CD4-positive, alpha-beta T cell (primary cell): ENCODE data around the gene APOLD1. TPM values are rescaled to one million over a fixed set of nuclear protein-coding genes. Genes with fewer than 3 reads are reported as not detected.

ENCODE experiments used
- ATAC-seq: fragments of 200-7000 bp; cut with Tn5 transposase; one replicate; pipeline ENCODE4 v1.10.0; 2022; ENCODE audit warnings: mild to moderate bottlenecking; ENCODE audit not compliant: poor library complexity
- CTCF ChIA-PET: fragments of 350-600 bp; sonication (Branson Sonifier 250); formaldehyde crosslinking; loops from one replicate; lab custom pipeline; 2021; ENCODE audit warnings: antibody characterized with exemption, inconsistent platforms; lab: Charles Lee
- POLR2A ChIA-PET: fragments of 350-600 bp; sonication (Branson Sonifier 250); formaldehyde crosslinking; loops from one replicate; lab custom pipeline; 2021; ENCODE audit warnings: antibody characterized with exemption, inconsistent platforms; lab: Charles Lee
- DNase-seq, 14 experiments: peaks; one replicate each; pipeline ENCODE4 v3.0.0-alpha.2; 2013 to 2020; ENCODE audit warnings: mixed read lengths in 2 of 14
- H3K27ac ChIP-seq, 2 donors: one replicate each; pipeline versions ENCODE4 v1.5.1 to v1.7.0; 2013; ENCODE audit warnings: low read length in 2 of 2, low read depth in 1 of 2, mild to moderate bottlenecking in 1 of 2
- H3K27me3 ChIP-seq, 2 experiments: 1 replicate in 1 of 2; 2 replicates in 1 of 2; pipeline versions ENCODE4 v1.6.1 to v1.7.0; 2013; ENCODE audit warnings: low read length in 2 of 2, control low read depth in 1 of 2, mild to moderate bottlenecking in 1 of 2, moderate library complexity in 1 of 2; ENCODE audit not compliant: insufficient read depth in 2 of 2, control insufficient read depth in 1 of 2
- H3K36me3 ChIP-seq: one replicate; pipeline ENCODE4 v1.6.1; 2013; ENCODE audit warnings: low read length, control low read depth; ENCODE audit not compliant: insufficient read depth
- H3K4me1 ChIP-seq: one replicate; pipeline ENCODE4 v1.6.1; 2013; ENCODE audit warnings: low read length, control low read depth; ENCODE audit not compliant: insufficient read depth
- H3K4me3 ChIP-seq: one replicate; pipeline ENCODE4 v1.5.1; 2013; ENCODE audit warnings: mild to moderate bottlenecking, low read length, moderate library complexity
- H3K9me3 ChIP-seq, 2 experiments: 1 replicate in 1 of 2; 2 replicates in 1 of 2; pipeline versions ENCODE4 v1.6.1 to v1.7.0; 2013; ENCODE audit warnings: low read length in 2 of 2, mild to moderate bottlenecking in 2 of 2, control low read depth in 1 of 2, moderate library complexity in 1 of 2; ENCODE audit not compliant: control insufficient read depth in 1 of 2, insufficient read depth in 1 of 2
- H3K27ac Mint-ChIP-seq: one replicate; pipeline ENCODE4 v1.8.0; 2020; ENCODE audit warnings: mixed read lengths
- H3K27me3 Mint-ChIP-seq: one replicate; pipeline ENCODE4 v1.8.0; 2021; ENCODE audit warnings: mixed read lengths
- H3K36me3 Mint-ChIP-seq: one replicate; pipeline ENCODE4 v1.8.0; 2021; ENCODE audit warnings: low read depth, mixed read lengths
- H3K4me1 Mint-ChIP-seq: one replicate; pipeline ENCODE4 v1.8.0; 2021; ENCODE audit warnings: low read depth, mixed read lengths
- H3K4me3 Mint-ChIP-seq: one replicate; pipeline ENCODE4 v1.8.0; 2020; ENCODE audit warnings: mild to moderate bottlenecking, mixed read lengths
- H3K9me3 Mint-ChIP-seq: one replicate; pipeline ENCODE4 v1.8.0; 2020; ENCODE audit warnings: mixed read lengths
- intact Hi-C, 2 experiments: fragments of 100-400 bp; cut with DNase I in 1 of 2; cut with micrococcal nuclease in 1 of 2; formaldehyde crosslinking; loops; one replicate each; pipeline versions ENCODE4 v1.15.1 to v1.9.0; 2023 to 2025; cut with DNase I, micrococcal nuclease
- total RNA-seq, 174 experiments: library from RNA in 2 of 174; stranded (reverse) in 2 of 174; gene quantifications; one replicate each; pipeline ENCODE4 v1.2.3 and lab custom pipeline; 2021 to 2026
- TF ChIP-seq, protein P1 (sequence below): fragments of 200-600 bp; IDR thresholded peaks from one replicate; pipeline ENCODE4 v1.8.0; 2022; ENCODE audit warnings: antibody characterized with exemption, mild to moderate bottlenecking

Gene APOLD1
- total RNA-seq, 2 experiments from 2014 or later = 1.8 to 3.4 TPM

DNA sequence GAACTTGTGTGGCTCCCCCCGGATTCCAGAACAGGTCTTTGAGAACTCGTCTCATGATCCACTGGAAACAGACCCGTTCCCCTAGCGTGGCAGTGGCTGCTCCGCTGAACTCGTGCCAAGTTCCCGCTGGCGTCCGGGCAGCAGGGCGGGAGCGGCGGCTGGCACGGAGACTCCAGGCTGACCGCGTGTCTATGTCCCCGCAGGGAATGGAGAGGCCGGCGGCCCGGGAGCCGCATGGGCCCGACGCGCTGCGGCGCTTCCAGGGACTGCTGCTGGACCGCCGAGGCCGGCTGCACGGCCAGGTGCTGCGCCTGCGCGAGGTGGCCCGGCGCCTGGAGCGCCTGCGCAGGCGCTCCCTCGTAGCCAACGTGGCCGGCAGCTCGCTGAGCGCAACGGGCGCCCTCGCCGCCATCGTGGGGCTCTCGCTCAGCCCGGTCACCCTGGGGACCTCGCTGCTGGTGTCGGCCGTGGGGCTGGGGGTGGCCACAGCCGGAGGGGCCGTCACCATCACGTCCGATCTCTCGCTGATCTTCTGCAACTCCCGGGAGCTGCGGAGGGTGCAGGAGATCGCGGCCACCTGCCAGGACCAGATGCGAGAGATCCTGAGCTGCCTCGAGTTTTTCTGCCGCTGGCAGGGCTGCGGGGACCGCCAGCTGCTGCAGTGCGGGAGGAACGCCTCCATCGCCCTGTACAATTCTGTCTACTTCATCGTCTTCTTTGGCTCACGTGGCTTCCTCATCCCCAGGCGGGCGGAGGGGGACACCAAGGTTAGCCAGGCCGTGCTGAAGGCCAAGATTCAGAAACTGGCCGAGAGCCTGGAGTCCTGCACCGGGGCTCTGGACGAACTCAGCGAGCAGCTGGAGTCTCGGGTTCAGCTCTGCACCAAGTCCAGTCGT lies 1.5 kb downstream of the APOLD1 start:
- H3K4me3 Mint-ChIP-seq = peak overlapping the region; percentile 93
- peak; percentile 87 for ATAC-seq
- no peaks in the 10 kb centered on the region for H3K9me3 Mint-ChIP-seq
- peaks cover 27% of the 10 kb centered on the region for H3K4me1 ChIP-seq
- peak overlapping the region; percentile 83 for H3K27ac Mint-ChIP-seq
- peak overlapping the region; percentile 79 for H3K4me3 ChIP-seq
- POLR2A ChIA-PET = interaction anchor here (0.6 to 3.5 kb wide), 17 partner anchors 16 to 430 kb away, joined by 3 to 31 read pairs (median 4); partner anchors contain the start of genes BORCS5, DDX47 and FAM234B
- H3K27me3 ChIP-seq = no peaks in the 10 kb centered on the region
- H3K36me3 Mint-ChIP-seq = no peaks in the 10 kb centered on the region
- no peaks in the 10 kb centered on the region for H3K36me3 ChIP-seq
- CTCF ChIA-PET = interaction anchor here (0.8 to 1.3 kb wide), 2 partner anchors 13 to 27 kb away, joined by 3 read pairs; no protein-coding TSS in a partner anchor
- peak overlapping the region; percentile 64 to 75 for H3K27ac ChIP-seq
- H3K4me1 Mint-ChIP-seq = peaks cover 20% of the 10 kb centered on the region
- peak; percentile 44 to 92 (median 68) for DNase-seq
- H3K9me3 ChIP-seq = no peaks in the 10 kb centered on the region
- no peaks in the 10 kb centered on the region for H3K27me3 Mint-ChIP-seq
- intact Hi-C loops = loop anchor here (2.0 to 10.0 kb wide), 4 partner anchors 60 to 308 kb away; partner anchors contain the start of gene HEBP1 (in 1 of the 2)
- TF ChIP-seq, protein P1, sequence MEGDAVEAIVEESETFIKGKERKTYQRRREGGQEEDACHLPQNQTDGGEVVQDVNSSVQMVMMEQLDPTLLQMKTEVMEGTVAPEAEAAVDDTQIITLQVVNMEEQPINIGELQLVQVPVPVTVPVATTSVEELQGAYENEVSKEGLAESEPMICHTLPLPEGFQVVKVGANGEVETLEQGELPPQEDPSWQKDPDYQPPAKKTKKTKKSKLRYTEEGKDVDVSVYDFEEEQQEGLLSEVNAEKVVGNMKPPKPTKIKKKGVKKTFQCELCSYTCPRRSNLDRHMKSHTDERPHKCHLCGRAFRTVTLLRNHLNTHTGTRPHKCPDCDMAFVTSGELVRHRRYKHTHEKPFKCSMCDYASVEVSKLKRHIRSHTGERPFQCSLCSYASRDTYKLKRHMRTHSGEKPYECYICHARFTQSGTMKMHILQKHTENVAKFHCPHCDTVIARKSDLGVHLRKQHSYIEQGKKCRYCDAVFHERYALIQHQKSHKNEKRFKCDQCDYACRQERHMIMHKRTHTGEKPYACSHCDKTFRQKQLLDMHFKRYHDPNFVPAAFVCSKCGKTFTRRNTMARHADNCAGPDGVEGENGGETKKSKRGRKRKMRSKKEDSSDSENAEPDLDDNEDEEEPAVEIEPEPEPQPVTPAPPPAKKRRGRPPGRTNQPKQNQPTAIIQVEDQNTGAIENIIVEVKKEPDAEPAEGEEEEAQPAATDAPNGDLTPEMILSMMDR = no peak

DNA sequence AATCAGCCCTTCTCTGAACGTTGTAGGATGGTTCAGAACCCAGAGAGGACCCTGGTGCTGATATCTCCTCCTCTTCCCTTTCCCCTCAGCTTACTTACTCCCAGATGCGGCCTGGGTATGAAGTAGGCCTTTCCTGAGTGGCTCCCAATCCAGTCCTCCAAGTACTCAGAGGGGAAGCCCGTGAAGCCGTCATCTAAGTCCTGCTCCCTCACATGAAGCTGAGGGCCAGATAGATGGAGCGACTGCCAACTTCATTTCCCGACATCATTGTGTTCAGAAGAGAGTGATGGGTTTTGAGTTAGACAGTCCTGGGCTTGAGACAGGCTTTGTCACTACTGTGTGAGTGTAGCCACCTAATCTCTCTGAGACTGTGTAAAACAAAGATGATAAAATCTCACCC lies 2.7 kb downstream of the APOLD1 start:
- CTCF ChIA-PET = interaction anchor here (0.6 to 1.0 kb wide), 3 partner anchors 10 to 1204 kb away, joined by 3 to 5 read pairs (median 3); partner anchors contain the start of gene DDX47
- no peaks in the 10 kb centered on the region for H3K9me3 Mint-ChIP-seq
- H3K27ac Mint-ChIP-seq = peak overlapping the region; percentile 72
- Histone ChIP-seq H3K27me3 (no peaks in the 10 kb centered on the region), H3K4me3 (no peak overlapping the region), H3K36me3 (no peaks in the 10 kb centered on the region), H3K27ac (no peak overlapping the region), H3K9me3 (no peaks in the 10 kb centered on the region), H3K4me1 (peaks cover 27% of the 10 kb centered on the region)
- H3K4me3 Mint-ChIP-seq = peak overlapping the region; percentile 93
- DNase-seq = peak in 1 of 14 experiments; percentile 26
- no peak for ATAC-seq
- H3K4me1 Mint-ChIP-seq = peaks cover 20% of the 10 kb centered on the region
- no peaks in the 10 kb centered on the region for H3K36me3 Mint-ChIP-seq
- POLR2A ChIA-PET = interaction anchor here (1.1 to 3.5 kb wide), 7 partner anchors 18 to 103 kb away, joined by 3 to 24 read pairs (median 13); partner anchors contain the start of genes DDX47 and GPRC5A
- TF ChIP-seq, protein P1 = no peak
- intact Hi-C loops = loop anchor here (1.0 to 10.0 kb wide), 9 partner anchors 20 to 307 kb away; partner anchors contain the start of genes DDX47 (in 2 of the 2), GPRC5A (in 1 of the 2) and HEBP1 (in 1 of the 2)
- H3K27me3 Mint-ChIP-seq = no peaks in the 10 kb centered on the region

DNA sequence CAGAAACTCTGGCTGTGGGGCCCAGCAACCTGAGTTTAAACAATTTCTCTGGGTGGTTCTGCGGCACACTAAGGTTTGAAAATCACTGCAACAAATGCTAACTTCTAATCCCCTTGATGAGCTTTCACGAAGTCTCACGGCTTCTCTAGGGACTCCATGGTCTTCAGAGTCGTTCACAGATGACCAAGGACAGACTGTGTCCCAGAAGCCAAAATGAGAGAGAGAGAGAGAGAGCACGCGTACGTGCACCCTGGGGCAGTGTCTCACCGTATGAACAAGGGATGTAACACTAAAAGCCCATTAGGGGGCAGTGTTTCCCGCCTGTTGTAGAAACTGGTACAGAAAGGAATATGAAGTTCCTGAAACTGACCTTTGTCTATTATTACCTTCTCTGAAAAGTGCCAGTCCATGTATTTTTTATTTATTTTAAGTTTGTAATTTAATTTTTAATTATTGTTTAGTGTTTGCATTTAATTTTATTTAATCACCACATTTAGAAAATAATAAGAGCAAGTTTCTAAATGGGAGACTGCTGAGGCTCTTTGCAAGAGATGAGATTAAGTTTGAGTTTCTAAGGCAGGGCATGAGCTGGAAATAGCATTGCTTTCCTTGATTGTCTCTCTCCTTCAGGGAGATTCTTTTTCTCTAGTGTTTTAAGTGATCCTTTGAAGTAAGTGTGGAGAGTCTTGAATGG lies 3.4 kb downstream of the APOLD1 start:
- H3K27ac ChIP-seq = no peak overlapping the region
- no peaks in the 10 kb centered on the region for H3K9me3 Mint-ChIP-seq
- peaks cover 27% of the 10 kb centered on the region for H3K4me1 ChIP-seq
- peaks cover 20% of the 10 kb centered on the region for H3K4me1 Mint-ChIP-seq
- peak overlapping the region; percentile 72 for H3K27ac Mint-ChIP-seq
- TF ChIP-seq, protein P1 = peak; percentile 99
- H3K9me3 ChIP-seq = no peaks in the 10 kb centered on the region
- H3K4me3 ChIP-seq = no peak overlapping the region
- DNase-seq (peak; percentile 20 to 88 (median 54)), ATAC-seq (peak; percentile 68)
- no peaks in the 10 kb centered on the region for H3K36me3 ChIP-seq
- CTCF ChIA-PET = interaction anchor here (0.6 to 1.6 kb wide), 9 partner anchors 9 to 1205 kb away, joined by 3 to 9 read pairs (median 5); partner anchors contain the start of gene DDX47
- POLR2A ChIA-PET = interaction anchor here (0.9 to 3.5 kb wide), 8 partner anchors 17 to 128 kb away, joined by 3 to 24 read pairs (median 4); partner anchors contain the start of genes DDX47 and GPRC5A
- intact Hi-C loops = loop anchor here (1.0 to 10.0 kb wide), 9 partner anchors 19 to 306 kb away; partner anchors contain the start of genes DDX47 (in 2 of the 2), GPRC5A (in 1 of the 2) and HEBP1 (in 1 of the 2)
- no peaks in the 10 kb centered on the region for H3K27me3 ChIP-seq
- no peaks in the 10 kb centered on the region for H3K36me3 Mint-ChIP-seq
- no peaks in the 10 kb centered on the region for H3K27me3 Mint-ChIP-seq
- peak overlapping the region; percentile 93 for H3K4me3 Mint-ChIP-seq
